GM20431 (cell line): ENCODE measurements around the gene SMARCB1.

ENCODE experiments used
- in situ Hi-C: fragments of 300-500 bp; cut with MseI, MboI; formaldehyde crosslinking; loops from one replicate; pipeline ENCODE4 v1.15.0; 2020; ENCODE audit warnings: low sequenced_read_pairs; ENCODE audit not compliant: unreplicated experiment

Gene SMARCB1

GRCh38 chr22:23779083-23779482 lies 7.7 kb upstream of the SMARCB1 start:
- in situ Hi-C loops: no loop called here

GRCh38 chr22:23779731-23780130 lies 7.0 kb upstream of the SMARCB1 start:
- in situ Hi-C loops: no loop called here

GRCh38 chr22:23780146-23780748 lies 6.5 kb upstream of the SMARCB1 start:
- in situ Hi-C loops: no loop called here

- in situ Hi-C loops: no loop called here
These were observed 5.7 kb upstream of the SMARCB1 start for GRCh38 chr22:23781065-23781464.

- in situ Hi-C loops: no loop called here
These were observed 5.1 kb upstream of the SMARCB1 start for GRCh38 chr22:23781511-23782183.

- in situ Hi-C loops: no loop called here
These were observed 4.5 kb upstream of the SMARCB1 start for GRCh38 chr22:23782252-23782651.

- in situ Hi-C loops: no loop called here
These were observed 4.1 kb upstream of the SMARCB1 start for GRCh38 chr22:23782703-23783102.

GRCh38 chr22:23783265-23784150 lies 3.3 kb upstream of the SMARCB1 start:
- in situ Hi-C loops: no loop called here

GRCh38 chr22:23784215-23784732 lies 2.5 kb upstream of the SMARCB1 start:
- in situ Hi-C loops: no loop called here

GRCh38 chr22:23786261-23786710 lies 480 bp upstream of the SMARCB1 start:
- in situ Hi-C loops: no loop called here

GRCh38 chr22:23787600-23787896 lies 782 bp downstream of the SMARCB1 start:
- in situ Hi-C loops: no loop called here

GRCh38 chr22:23787910-23788309 lies 1.1 kb downstream of the SMARCB1 start:
- in situ Hi-C loops: no loop called here

GRCh38 chr22:23789121-23789520 lies 2.4 kb downstream of the SMARCB1 start:
- in situ Hi-C loops: no loop called here

GRCh38 chr22:23789638-23790037 lies 2.9 kb downstream of the SMARCB1 start:
- in situ Hi-C loops: no loop called here

GRCh38 chr22:23790819-23791737 lies 4.3 kb downstream of the SMARCB1 start:
- in situ Hi-C loops: no loop called here

- in situ Hi-C loops: no loop called here
These were observed 5.2 kb downstream of the SMARCB1 start for GRCh38 chr22:23791738-23792645.

GRCh38 chr22:23793326-23793725 lies 6.6 kb downstream of the SMARCB1 start:
- in situ Hi-C loops: no loop called here

GRCh38 chr22:23796461-23796860 lies 9.7 kb downstream of the SMARCB1 start:
- in situ Hi-C loops: no loop called here
